ENCODE measurements around the gene VSIG4.

The VSIG4 gene

DNA sequence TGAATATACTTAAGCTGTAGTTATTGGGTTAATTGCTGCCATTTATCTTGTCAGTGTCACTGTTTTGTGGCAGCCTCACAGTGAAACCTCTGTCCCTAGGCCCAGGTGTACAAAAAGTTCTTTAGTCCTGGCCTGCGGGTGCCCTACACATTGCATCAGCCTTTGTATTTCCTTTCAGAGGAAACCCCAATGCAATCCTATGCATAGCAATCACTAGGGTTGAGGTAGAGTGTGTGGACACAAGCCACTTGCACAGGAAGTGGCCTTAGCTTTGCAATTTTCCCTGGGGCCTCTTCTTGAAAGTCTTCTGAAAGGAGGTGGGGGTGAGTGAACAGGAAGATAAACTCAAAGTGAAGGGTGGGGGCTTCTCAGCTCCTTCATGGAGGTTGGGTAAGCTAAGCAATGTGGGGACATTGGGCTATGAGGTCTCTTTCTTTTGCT, 27.8 kb downstream of the VSIG4 start:
- no peak overlapping the region for H3K27ac ChIP-seq (ENCODE audit: low read depth, low read length)
- no peak overlapping the region for H3K56ac ChIP-seq (ENCODE audit: low read length)
- no peaks in the 10 kb centered on the region for H3K36me3 ChIP-seq (ENCODE audit: control insufficient read depth, insufficient read depth, low read length)
- H2BK15ac ChIP-seq (replicated peaks; ENCODE audit: low read depth): no peak overlapping the region
- H3K4me3 ChIP-seq (ENCODE audit: low read length): no peak overlapping the region
- H2BK120ac ChIP-seq (ENCODE audit: low read depth, low read length): no peak overlapping the region
- no peaks in the 10 kb centered on the region for H3K79me2 ChIP-seq (ENCODE audit: control insufficient read depth, insufficient read depth, low read length)
- no peak overlapping the region for H3K23ac ChIP-seq (ENCODE audit: low read length)
- WGBS (ENCODE audit: extremely low coverage, insufficient coverage, low lambda C conversion rate): no CpG with 5 or more reads among the region's 1 CpG
- H3K4ac ChIP-seq (ENCODE audit: low read depth, low read length): no peak overlapping the region
- no peak overlapping the region for H3K4me2 ChIP-seq (ENCODE audit: low read length)
- H2AK5ac ChIP-seq (ENCODE audit: low read length): no peak overlapping the region
- H4K5ac ChIP-seq (ENCODE audit: low read length): no peak overlapping the region
- no peak for DNase-seq
- H3K9ac ChIP-seq (ENCODE audit: low read length): no peak overlapping the region
- H3K79me1 ChIP-seq (ENCODE audit: low read length): no peaks in the 10 kb centered on the region
- H3K27me3 ChIP-seq (ENCODE audit: insufficient read depth, low read length, poor library complexity): no peaks in the 10 kb centered on the region
- no peak overlapping the region for H3K18ac ChIP-seq (ENCODE audit: low read length)
- no peaks in the 10 kb centered on the region for H3K4me1 ChIP-seq (ENCODE audit: control insufficient read depth, low read depth, low read length)
- no peak overlapping the region for H2BK5ac ChIP-seq (ENCODE audit: low read length)
- no peak overlapping the region for H4K8ac ChIP-seq (ENCODE audit: low read depth, low read length)

DNA sequence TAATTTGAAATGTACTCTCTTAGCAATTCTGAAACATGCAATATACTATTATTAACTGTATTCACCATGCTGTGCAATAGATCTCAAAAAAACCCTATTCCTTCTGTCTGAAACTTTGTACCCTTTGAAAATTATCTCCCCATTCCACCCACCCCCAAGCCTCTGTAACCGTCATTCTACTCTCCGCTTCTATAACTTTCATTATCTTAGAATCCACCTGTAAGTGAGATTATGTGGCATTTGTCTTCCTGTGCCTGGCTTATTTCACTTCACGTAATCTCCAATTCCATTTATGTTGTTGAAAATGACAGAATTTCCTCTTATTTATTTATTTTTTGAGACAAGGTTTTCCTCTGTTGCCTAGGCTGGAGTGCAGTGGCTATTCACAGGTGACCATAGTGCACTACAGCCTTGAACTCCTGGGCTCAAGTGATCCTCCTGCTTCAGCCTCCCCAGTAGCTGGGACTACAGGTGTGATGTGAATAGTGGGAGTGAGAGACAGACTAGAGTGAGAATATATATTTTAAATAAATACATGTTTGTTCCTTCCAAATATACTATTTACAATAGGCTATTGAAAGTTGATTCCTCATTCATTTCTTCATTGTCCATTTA, 30.5 kb downstream of the VSIG4 start:
- no peak overlapping the region for H2BK5ac ChIP-seq (ENCODE audit: low read length)
- no peak overlapping the region for H2BK120ac ChIP-seq (ENCODE audit: low read depth, low read length)
- no peak overlapping the region for H4K8ac ChIP-seq (ENCODE audit: low read depth, low read length)
- H4K5ac ChIP-seq (ENCODE audit: low read length): no peak overlapping the region
- H3K79me2 ChIP-seq (ENCODE audit: control insufficient read depth, insufficient read depth, low read length): no peaks in the 10 kb centered on the region
- no peak overlapping the region for H3K27ac ChIP-seq (ENCODE audit: low read depth, low read length)
- H3K4ac ChIP-seq (ENCODE audit: low read depth, low read length): no peak overlapping the region
- DNase-seq: no peak
- no peak overlapping the region for H3K18ac ChIP-seq (ENCODE audit: low read length)
- no peak overlapping the region for H3K9ac ChIP-seq (ENCODE audit: low read length)
- no peak overlapping the region for H2BK15ac ChIP-seq (replicated peaks; ENCODE audit: low read depth)
- no peak overlapping the region for H3K4me2 ChIP-seq (ENCODE audit: low read length)
- H3K4me1 ChIP-seq (ENCODE audit: control insufficient read depth, low read depth, low read length): no peaks in the 10 kb centered on the region
- H3K36me3 ChIP-seq (ENCODE audit: control insufficient read depth, insufficient read depth, low read length): no peaks in the 10 kb centered on the region
- H3K23ac ChIP-seq (ENCODE audit: low read length): no peak overlapping the region
- no peak overlapping the region for H3K56ac ChIP-seq (ENCODE audit: low read length)
- no peaks in the 10 kb centered on the region for H3K79me1 ChIP-seq (ENCODE audit: low read length)
- no peaks in the 10 kb centered on the region for H3K27me3 ChIP-seq (ENCODE audit: insufficient read depth, low read length, poor library complexity)
- WGBS (ENCODE audit: extremely low coverage, insufficient coverage, low lambda C conversion rate): no CpG with 5 or more reads among the region's 3 CpGs
- H2AK5ac ChIP-seq (ENCODE audit: low read length): no peak overlapping the region
- no peak overlapping the region for H3K4me3 ChIP-seq (ENCODE audit: low read length)

DNA sequence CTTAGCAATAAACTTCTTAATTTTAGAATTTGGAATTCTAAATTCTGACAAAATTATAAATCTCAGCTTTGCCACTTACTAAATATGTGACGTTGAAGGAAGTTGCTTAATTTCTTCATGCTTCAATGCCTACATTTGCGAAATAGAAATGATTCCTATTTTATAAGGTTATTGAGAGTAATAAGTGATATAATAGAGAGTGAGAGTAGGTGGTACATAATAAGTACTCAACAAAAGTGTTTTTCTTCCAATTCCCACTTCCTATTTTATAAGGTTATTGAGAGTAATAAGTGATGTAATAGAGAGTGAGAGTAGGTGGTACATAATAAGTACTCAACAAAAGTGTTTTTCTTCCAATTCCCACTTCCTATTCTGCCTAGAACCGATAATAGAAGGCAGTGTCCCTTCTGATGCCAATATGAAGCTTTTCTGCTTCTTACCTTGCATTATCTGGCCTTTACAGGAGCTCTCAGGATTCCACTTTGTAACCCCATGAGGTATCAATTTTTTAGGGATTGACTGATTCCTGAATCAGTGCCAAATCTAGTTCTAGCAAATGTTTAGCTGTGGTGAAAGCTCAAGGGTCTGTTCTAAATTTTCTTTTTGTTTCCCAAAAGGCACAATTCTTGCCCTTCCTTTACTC, 31.4 kb downstream of the VSIG4 start:
- Histone ChIP-seq H3K4me3 (ENCODE audit: low read length) (no peak overlapping the region), H3K56ac (ENCODE audit: low read length) (no peak overlapping the region), H4K5ac (ENCODE audit: low read length) (no peak overlapping the region), H2BK15ac (replicated peaks; ENCODE audit: low read depth) (no peak overlapping the region), H3K27me3 (ENCODE audit: insufficient read depth, low read length, poor library complexity) (no peaks in the 10 kb centered on the region), H3K4ac (ENCODE audit: low read depth, low read length) (no peak overlapping the region), H2BK120ac (ENCODE audit: low read depth, low read length) (no peak overlapping the region), H3K27ac (ENCODE audit: low read depth, low read length) (no peak overlapping the region), H2AK5ac (ENCODE audit: low read length) (no peak overlapping the region), H3K79me2 (ENCODE audit: control insufficient read depth, insufficient read depth, low read length) (no peaks in the 10 kb centered on the region), H3K23ac (ENCODE audit: low read length) (no peak overlapping the region), H3K4me1 (ENCODE audit: control insufficient read depth, low read depth, low read length) (no peaks in the 10 kb centered on the region), H3K79me1 (ENCODE audit: low read length) (no peaks in the 10 kb centered on the region), H3K4me2 (ENCODE audit: low read length) (no peak overlapping the region), H3K18ac (ENCODE audit: low read length) (no peak overlapping the region), H4K8ac (ENCODE audit: low read depth, low read length) (no peak overlapping the region), H2BK5ac (ENCODE audit: low read length) (no peak overlapping the region), H3K9ac (ENCODE audit: low read length) (no peak overlapping the region), H3K36me3 (ENCODE audit: control insufficient read depth, insufficient read depth, low read length) (no peaks in the 10 kb centered on the region)
- no CpG with 5 or more reads among the region's 3 CpGs for WGBS (ENCODE audit: extremely low coverage, insufficient coverage, low lambda C conversion rate)
- DNase-seq: no peak

DNA sequence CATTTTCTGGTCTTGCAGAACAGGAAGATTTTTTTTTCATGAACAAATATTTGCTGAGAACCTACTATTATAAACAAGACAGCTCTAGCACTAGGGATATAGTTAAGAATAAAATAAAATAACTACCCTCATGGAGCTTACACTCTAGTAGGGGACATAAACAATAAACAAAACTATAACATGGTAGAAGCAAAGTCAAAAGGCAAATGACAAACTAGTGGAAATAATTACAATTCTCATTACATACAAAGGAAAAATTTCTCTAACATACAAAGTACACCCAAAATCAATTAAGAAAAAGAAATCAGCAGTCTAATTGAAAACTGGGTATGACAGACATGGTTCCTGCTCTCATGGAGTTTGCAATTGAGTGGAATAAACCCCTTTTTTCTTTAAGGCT, 32.0 kb downstream of the VSIG4 start:
- Histone ChIP-seq H3K4me2 (ENCODE audit: low read length) (no peak overlapping the region), H3K23ac (ENCODE audit: low read length) (no peak overlapping the region), H3K4me3 (ENCODE audit: low read length) (no peak overlapping the region), H4K8ac (ENCODE audit: low read depth, low read length) (no peak overlapping the region), H3K4ac (ENCODE audit: low read depth, low read length) (no peak overlapping the region), H3K79me1 (ENCODE audit: low read length) (no peaks in the 10 kb centered on the region), H4K5ac (ENCODE audit: low read length) (no peak overlapping the region), H3K9ac (ENCODE audit: low read length) (no peak overlapping the region), H2BK120ac (ENCODE audit: low read depth, low read length) (no peak overlapping the region), H2AK5ac (ENCODE audit: low read length) (no peak overlapping the region), H3K4me1 (ENCODE audit: control insufficient read depth, low read depth, low read length) (no peaks in the 10 kb centered on the region), H3K79me2 (ENCODE audit: control insufficient read depth, insufficient read depth, low read length) (no peaks in the 10 kb centered on the region), H3K36me3 (ENCODE audit: control insufficient read depth, insufficient read depth, low read length) (no peaks in the 10 kb centered on the region), H3K56ac (ENCODE audit: low read length) (no peak overlapping the region), H2BK5ac (ENCODE audit: low read length) (no peak overlapping the region), H2BK15ac (replicated peaks; ENCODE audit: low read depth) (no peak overlapping the region), H3K27ac (ENCODE audit: low read depth, low read length) (no peak overlapping the region), H3K27me3 (ENCODE audit: insufficient read depth, low read length, poor library complexity) (no peaks in the 10 kb centered on the region), H3K18ac (ENCODE audit: low read length) (no peak overlapping the region)
- no peak for DNase-seq

DNA sequence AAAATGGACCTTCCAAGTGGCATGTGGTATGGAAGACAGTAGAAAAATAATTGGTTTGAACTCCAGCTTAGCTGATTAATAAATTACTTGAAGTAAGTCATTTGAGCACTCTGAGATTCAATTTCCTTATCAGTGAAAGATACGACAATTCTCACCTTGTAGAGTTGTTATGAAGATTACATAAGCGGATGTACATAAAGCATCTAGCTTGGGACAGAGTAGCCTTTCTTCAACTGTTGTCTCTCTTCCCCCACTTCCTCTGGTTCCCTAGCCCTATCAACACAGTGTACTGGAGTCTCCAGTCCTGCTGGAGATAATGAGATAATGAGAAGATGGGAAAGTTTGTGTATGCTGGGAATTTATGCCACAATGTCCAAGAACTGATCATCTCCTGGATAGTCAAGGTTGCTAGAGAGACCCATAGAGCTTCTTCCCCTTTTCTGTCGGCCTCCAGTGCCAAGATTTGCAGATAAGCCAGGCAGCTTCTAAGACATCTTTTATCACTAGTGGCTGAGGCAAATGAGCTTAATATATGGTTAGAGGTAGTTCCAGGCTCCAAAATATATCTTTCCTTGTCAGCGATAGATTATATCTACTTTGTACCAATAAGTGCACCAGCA, 33.9 kb downstream of the VSIG4 start:
- Histone ChIP-seq H3K79me2 (ENCODE audit: control insufficient read depth, insufficient read depth, low read length) (no peaks in the 10 kb centered on the region), H3K4me2 (ENCODE audit: low read length) (no peak overlapping the region), H3K79me1 (ENCODE audit: low read length) (no peaks in the 10 kb centered on the region), H4K5ac (ENCODE audit: low read length) (no peak overlapping the region), H3K56ac (ENCODE audit: low read length) (no peak overlapping the region), H3K27ac (ENCODE audit: low read depth, low read length) (no peak overlapping the region), H3K4ac (ENCODE audit: low read depth, low read length) (no peak overlapping the region), H3K27me3 (ENCODE audit: insufficient read depth, low read length, poor library complexity) (no peaks in the 10 kb centered on the region), H3K36me3 (ENCODE audit: control insufficient read depth, insufficient read depth, low read length) (no peaks in the 10 kb centered on the region), H3K4me1 (ENCODE audit: control insufficient read depth, low read depth, low read length) (no peaks in the 10 kb centered on the region), H3K18ac (ENCODE audit: low read length) (no peak overlapping the region), H4K8ac (ENCODE audit: low read depth, low read length) (no peak overlapping the region), H2BK15ac (replicated peaks; ENCODE audit: low read depth) (no peak overlapping the region), H3K23ac (ENCODE audit: low read length) (no peak overlapping the region), H3K4me3 (ENCODE audit: low read length) (no peak overlapping the region), H2BK120ac (ENCODE audit: low read depth, low read length) (no peak overlapping the region), H3K9ac (ENCODE audit: low read length) (no peak overlapping the region), H2BK5ac (ENCODE audit: low read length) (no peak overlapping the region), H2AK5ac (ENCODE audit: low read length) (no peak overlapping the region)
- no CpG with 5 or more reads among the region's 4 CpGs for WGBS (ENCODE audit: extremely low coverage, insufficient coverage, low lambda C conversion rate)
- no peak for DNase-seq
